Activated CD4-positive, CD25-positive, alpha-beta regulatory T cell treated with anti-CD3 and anti-CD28 coated beads, Interleukin-2, amount 50 U/mL, for 24 hours (primary cell): ENCODE measurements around the gene CCDC122.

Source experiments
- ATAC-seq, 2 donors: fragments of 150-1000 bp; cut with Tn5 transposase; one replicate each; pipeline ENCODE4 v1.10.0; 2021; ENCODE audit warnings: mild to moderate bottlenecking in 1 of 2, moderate library complexity in 1 of 2

The CCDC122 gene

GRCh38 chr13:43799191-43799590 lies 80.3 kb downstream of the CCDC122 start:
- ATAC-seq: no peak

GRCh38 chr13:43797869-43798268 lies 81.7 kb downstream of the CCDC122 start:
- no peak for ATAC-seq

- peak; percentile 56 for ATAC-seq
Observed at GRCh38 chr13:43797159-43797558, 82.4 kb downstream of the CCDC122 start.

- ATAC-seq: no peak
Observed at GRCh38 chr13:43794416-43794815, 85.1 kb downstream of the CCDC122 start.

GRCh38 chr13:43792076-43792881 lies 87.3 kb downstream of the CCDC122 start:
- no peak for ATAC-seq

- no peak for ATAC-seq
Observed at GRCh38 chr13:43787997-43788396, 91.5 kb downstream of the CCDC122 start.

- ATAC-seq: no peak
Observed at GRCh38 chr13:43787518-43787891, 92.0 kb downstream of the CCDC122 start.

- ATAC-seq: peak; percentile 50 to 58
Observed at GRCh38 chr13:43786766-43787517, 92.6 kb downstream of the CCDC122 start, which contains the start of gene ENOX1. Gene ENOX1 (minus strand): TSS chr13:43786972.

GRCh38 chr13:43786472-43786765 lies 93.1 kb downstream of the CCDC122 start:
- ATAC-seq: peak in 1 of 2 donors; percentile 12
